RWPE1 (cell line): ENCODE measurements around the gene ATAD3A.

ENCODE experiments used
- CTCF ChIA-PET: fragments of 350-600 bp; sonication (Branson Sonifier 250); formaldehyde crosslinking; extraction: SDS; loops from one replicate; lab custom pipeline; 2021; lab: Yijun Ruan, JAX
- POLR2A ChIA-PET: fragments of 400-600 bp; formaldehyde crosslinking; extraction: SDS; loops from one replicate; lab custom pipeline; 2020; ENCODE audit warnings: antibody characterized with exemption; ENCODE audit not compliant: low non-redundant PET; lab: Yijun Ruan, JAX
- DNase-seq: peaks from one replicate; pipeline ENCODE4 v3.0.0; 2012; ENCODE audit warnings: low spot score
- H3K27ac ChIP-seq: fragments of 450-650 bp; 2 replicates; pipeline ENCODE4 v1.5.1; 2017
- CTCF ChIP-seq: fragments of 450-650 bp; conservative IDR thresholded peaks from 2 replicates; pipeline ENCODE4 v1.5.1; 2017; ENCODE audit warnings: low read depth, mild to moderate bottlenecking

The ATAD3A gene

GRCh38 chr1:1543706-1544099, 31.7 kb downstream of the ATAD3A start:
- ChIA-PET CTCF (no interaction called here), POLR2A (no interaction called here)
- DNase-seq: no peak
- H3K27ac ChIP-seq: peak overlapping the region; percentile 44
- TF ChIP-seq CTCF: no peak

GRCh38 chr1:1544544-1544943, 32.6 kb downstream of the ATAD3A start:
- ChIA-PET POLR2A (interaction anchor here (0.7 kb wide), 1 partner anchor 145 kb away, joined by 3 read pairs; the partner anchor contains the start of gene CCNL2), CTCF (no interaction called here)
- DNase-seq: no peak
- TF ChIP-seq CTCF: no peak
- H3K27ac ChIP-seq: peak overlapping the region; percentile 44; the same call in 1 of the 2 replicates

GRCh38 chr1:1545946-1546737, 34.2 kb downstream of the ATAD3A start:
- no peak for DNase-seq
- H3K27ac ChIP-seq: peak overlapping the region; percentile 44
- ChIA-PET POLR2A (interaction anchor here (0.6 kb wide), 1 partner anchor 12 kb away, joined by 3 read pairs; no protein-coding TSS in a partner anchor), CTCF (no interaction called here)
- no peak for TF ChIP-seq CTCF

- ChIA-PET POLR2A (no interaction called here), CTCF (interaction anchor here (0.6 kb wide), 1 partner anchor 84 kb away, joined by 4 read pairs; no protein-coding TSS in a partner anchor)
- DNase-seq: no peak
- TF ChIP-seq CTCF: no peak
- peak overlapping the region; percentile 18 for H3K27ac ChIP-seq
These were observed 35.0 kb downstream of the ATAD3A start for GRCh38 chr1:1547011-1547410.

GRCh38 chr1:1547476-1547875, 35.5 kb downstream of the ATAD3A start:
- POLR2A ChIA-PET: no interaction called here
- CTCF ChIA-PET: interaction anchor here (0.6 kb wide), 1 partner anchor 85 kb away, joined by 4 read pairs; no protein-coding TSS in a partner anchor
- no peak for TF ChIP-seq CTCF
- DNase-seq: no peak
- H3K27ac ChIP-seq: peak overlapping the region; percentile 18

GRCh38 chr1:1548591-1548990, 36.6 kb downstream of the ATAD3A start:
- ChIA-PET POLR2A (no interaction called here), CTCF (no interaction called here)
- no peak for DNase-seq
- H3K27ac ChIP-seq: peak overlapping the region; percentile 18
- TF ChIP-seq CTCF: no peak
